Karpas-422 (cell line): ENCODE measurements around the gene CMTM5. TPM values are rescaled to one million over a fixed set of nuclear protein-coding genes. Genes with fewer than 3 reads are reported as not detected.
"Not testable (repeated sequence)": the region's sequence is repeated elsewhere in the genome, so short reads cannot be mapped to it uniquely, and the experiment has no call there.

Experiments used
- DNase-seq: peaks from one replicate; pipeline ENCODE4 v3.0.0-alpha.2; 2015
- H2AFZ ChIP-seq: fragments of 200-600 bp; sonication (generic); 2 replicates; pipeline ENCODE4 v1.6.1; 2014; ENCODE audit warnings: antibody characterized with exemption, low read length, mixed read lengths
- H3K27ac ChIP-seq: fragments of 200-600 bp; sonication (generic); 2 replicates; pipeline ENCODE4 v1.5.1; 2014; ENCODE audit warnings: mild to moderate bottlenecking, low read length, moderate library complexity
- H3K27me3 ChIP-seq: fragments of 200-600 bp; sonication (generic); 2 replicates; pipeline ENCODE4 v1.6.1; 2014; ENCODE audit warnings: low read length, mixed read lengths
- H3K36me3 ChIP-seq: fragments of 200-600 bp; sonication (generic); 2 replicates; pipeline ENCODE4 v1.6.1; 2014; ENCODE audit warnings: low read length, mixed read lengths; ENCODE audit not compliant: insufficient read depth
- H3K4me1 ChIP-seq: fragments of 200-600 bp; sonication (generic); 2 replicates; pipeline ENCODE4 v1.6.1; 2014; ENCODE audit warnings: mild to moderate bottlenecking, low read length, mixed read lengths
- H3K4me2 ChIP-seq: fragments of 200-600 bp; sonication (generic); 2 replicates; pipeline ENCODE4 v1.6.1; 2014; ENCODE audit warnings: low read length, low read depth, mild to moderate bottlenecking; ENCODE audit not compliant: poor library complexity, severe bottlenecking
- H3K4me3 ChIP-seq: fragments of 200-600 bp; sonication (generic); 2 replicates; pipeline ENCODE4 v1.5.1; 2014; ENCODE audit warnings: mild to moderate bottlenecking, antibody characterized with exemption, low read length, mixed read lengths
- H3K79me2 ChIP-seq: fragments of 200-600 bp; sonication (generic); 2 replicates; pipeline ENCODE4 v1.6.1; 2014; ENCODE audit warnings: mild to moderate bottlenecking, low read length, mixed read lengths
- H3K9ac ChIP-seq: fragments of 200-600 bp; sonication (generic); 2 replicates; pipeline ENCODE4 v1.6.0; 2014; ENCODE audit warnings: low read length
- H3K9me2 ChIP-seq: fragments of 200-600 bp; sonication (generic), shearing (Covaris generic); replicated peaks from 2 replicates; pipeline ENCODE4 v1.6.0; 2014; ENCODE audit warnings: mild to moderate bottlenecking, low read length, moderate library complexity; ENCODE audit not compliant: insufficient read depth
- H3K9me3 ChIP-seq: fragments of 300-700, 200-600 bp; sonication (generic); 2 replicates; pipeline ENCODE4 v1.6.1; 2014; ENCODE audit warnings: low read length, mixed read lengths
- H4K20me1 ChIP-seq: fragments of 200-600 bp; sonication (generic); 2 replicates; pipeline ENCODE4 v1.6.1; 2014; ENCODE audit warnings: mild to moderate bottlenecking, antibody characterized with exemption, low read length, low read depth; ENCODE audit not compliant: insufficient read depth
- small RNA-seq: library from RNA; depleted of rRNA; stranded (forward); fragments of <200 nt; gene quantifications from one replicate; pipeline ENCODE3, GENCODE V24; 2014
- total RNA-seq: library from RNA; depleted of rRNA; stranded (reverse); fragments of >200 nt; shearing (Covaris generic); gene quantifications from 2 replicates; pipeline ENCODE4 v1.2.3, GENCODE V29; 2014; ENCODE audit warnings: low replicate concordance; rRNA removed

The CMTM5 gene
- total RNA-seq, 1 experiment from 2014 or later = not detected

- H4K20me1 ChIP-seq = no peaks in the 10 kb centered on the region
- no peak overlapping the region for H3K4me2 ChIP-seq
- no peaks in the 10 kb centered on the region for H3K4me1 ChIP-seq
- DNase-seq = no peak
- no peaks in the 10 kb centered on the region for H3K79me2 ChIP-seq
- H3K9me3 ChIP-seq = no peaks in the 10 kb centered on the region
- no peak overlapping the region for H3K4me3 ChIP-seq
- no peaks in the 10 kb centered on the region for H3K27me3 ChIP-seq
- H3K9ac ChIP-seq = no peak overlapping the region
- H2AFZ ChIP-seq = no peak overlapping the region
- H3K9me2 ChIP-seq = no peaks in the 10 kb centered on the region
- H3K27ac ChIP-seq = no peak overlapping the region
- H3K36me3 ChIP-seq = no peaks in the 10 kb centered on the region
These were observed 48.3 kb downstream of the CMTM5 start for GRCh38 chr14:23425169-23425568.

- H3K4me1 ChIP-seq, H3K4me2 ChIP-seq, DNase-seq, H3K79me2 ChIP-seq, H3K9me3 ChIP-seq, H3K9ac ChIP-seq, H3K27ac ChIP-seq, H3K4me3 ChIP-seq, H3K9me2 ChIP-seq, H3K27me3 ChIP-seq, H3K36me3 ChIP-seq, H2AFZ ChIP-seq, H4K20me1 ChIP-seq: not testable (repeated sequence)
These were observed 49.0 kb downstream of the CMTM5 start for GRCh38 chr14:23425798-23426197.

- Histone ChIP-seq H3K9me3 (no peaks in the 10 kb centered on the region), H3K9me2 (no peaks in the 10 kb centered on the region), H4K20me1 (no peaks in the 10 kb centered on the region), H3K9ac (no peak overlapping the region), H2AFZ (no peak overlapping the region), H3K27me3 (no peaks in the 10 kb centered on the region), H3K4me2 (no peak overlapping the region), H3K4me3 (no peak overlapping the region), H3K79me2 (no peaks in the 10 kb centered on the region), H3K36me3 (no peaks in the 10 kb centered on the region), H3K27ac (no peak overlapping the region), H3K4me1 (no peaks in the 10 kb centered on the region)
- DNase-seq = no peak
These were observed 52.0 kb downstream of the CMTM5 start for GRCh38 chr14:23428686-23429495.

Small RNAs within 50 kb of the gene (small RNA-seq; reads per million reads assigned to genes)
- not detected for gene MIR208A
- not detected for gene MIR208B

Other genes with a start within 250 kb of the CMTM5 start
- 0.79 TPM in 1 of 2 replicates, not detected in the other for gene SLC7A8, start 193.4 kb upstream of the CMTM5 start, total RNA-seq
- not detected in 2 replicates for gene RNF212B, start 139.1 kb upstream of the CMTM5 start, total RNA-seq
- 9.3 and 12.7 TPM in 2 replicates for gene HOMEZ, start 90.9 kb upstream of the CMTM5 start, total RNA-seq
- gene PPP1R3E, start 74.2 kb upstream of the CMTM5 start, total RNA-seq = 48.3 and 70.4 TPM in 2 replicates
- gene BCL2L2, start 70.2 kb upstream of the CMTM5 start, total RNA-seq = 15.1 and 18.3 TPM in 2 replicates
- 126 and 195 TPM in 2 replicates for gene PABPN1, start 55.6 kb upstream of the CMTM5 start, total RNA-seq
- not detected in 2 replicates for gene SLC22A17, start 24.2 kb upstream of the CMTM5 start, total RNA-seq
- not detected in 2 replicates for gene EFS, start 11.9 kb upstream of the CMTM5 start, total RNA-seq
- gene IL25, start 4.2 kb upstream of the CMTM5 start, total RNA-seq = not detected in 2 replicates
- not detected in 2 replicates for gene MYH6, start 31.2 kb downstream of the CMTM5 start, total RNA-seq
- not detected in 2 replicates for gene MYH7, start 58.6 kb downstream of the CMTM5 start, total RNA-seq
- 77.5 and 82.2 TPM in 2 replicates for gene NGDN, start 92.7 kb downstream of the CMTM5 start, total RNA-seq
- gene ZFHX2, start 174.7 kb downstream of the CMTM5 start, total RNA-seq = 0.07 and 0.32 TPM in 2 replicates
- gene THTPA, start 179.2 kb downstream of the CMTM5 start, total RNA-seq = 16.2 and 57.5 TPM in 2 replicates
- 207 and 248 TPM in 2 replicates for gene AP1G2, start 190.7 kb downstream of the CMTM5 start, total RNA-seq
- gene JPH4, start 201.7 kb downstream of the CMTM5 start, total RNA-seq = 0.29 TPM in 1 of 2 replicates, not detected in the other